ENCODE results near the gene ATP8A2. TPM values are rescaled to one million over a fixed set of nuclear protein-coding genes. Genes with fewer than 3 reads are reported as not detected.

ATP8A2 gene
- total and polyA plus RNA-seq, 10 of the 15 experiments (the other 5 are each of a cell fraction or from before 2014, with no cell fraction given) = 0.01 to 0.04 (median 0.04) TPM; not detected in 7

- no peak for DNase-seq (ENCODE audit: low read depth, low spot score)
- H2AFZ ChIP-seq (ENCODE audit: control insufficient read depth, low read depth, low read length) = no peak overlapping the region
- H3K9ac ChIP-seq (ENCODE audit: control insufficient read depth, insufficient read depth, low read length) = no peak overlapping the region
- 30% methylated on average over 5 of the region's 5 CpGs for WGBS (ENCODE audit: insufficient coverage, insufficient replicate concordance, low lambda C conversion rate, missing lambda C conversion rate)
- RAD21 ChIA-PET (ENCODE audit: unreplicated experiment) = no interaction called here
- ATAC-seq = no peak
- CTCF ChIA-PET = interaction anchor here (0.9 to 1.3 kb wide), 3 partner anchors 30 to 294 kb away, joined by 3 to 6 read pairs (median 3); no protein-coding TSS in a partner anchor
- no peaks in the 10 kb centered on the region for H3K36me3 ChIP-seq (ENCODE audit: control insufficient read depth in 2 of 2, insufficient read depth in 2 of 2, low read length in 1 of 2)
- no peaks in the 10 kb centered on the region for H3K79me2 ChIP-seq (ENCODE audit: control insufficient read depth, insufficient read depth, low read length)
- in situ Hi-C loops (cut with MboI) = loop anchor here (10.0 kb wide), 1 partner anchor 294 kb away; no protein-coding TSS in a partner anchor
- SMC1A ChIA-PET (ENCODE audit: uncharacterized antibody, unreplicated experiment) = no interaction called here
- H3K4me2 ChIP-seq (ENCODE audit: control insufficient read depth, insufficient read depth) = no peak overlapping the region
- BruUV-seq (replicated peaks) = no TSS peak
- no peak for FAIRE-seq
- no peaks in the 10 kb centered on the region for H3K4me1 ChIP-seq (ENCODE audit: control insufficient read depth, insufficient read depth, low read length)
- intact Hi-C loops (cut with micrococcal nuclease; ENCODE audit: unreplicated experiment) = loop anchor here (5.0 to 10.0 kb wide), 2 partner anchors 144 to 381 kb away; no protein-coding TSS in a partner anchor
- H3K27ac ChIP-seq (ENCODE audit: control insufficient read depth, insufficient read depth) = no peak overlapping the region
- POLR2A ChIA-PET = no interaction called here
- H3K4me3 ChIP-seq = no peak overlapping the region
- H3K9me3 ChIP-seq (replicated peaks; ENCODE audit: control insufficient read depth, insufficient read depth, low read length) = no peaks in the 10 kb centered on the region
- peaks cover 0 to 5% of the 10 kb centered on the region in 2 experiments; a peak in 1 of 4 replicates for H3K27me3 ChIP-seq (replicated peaks in 1 of 2; ENCODE audit: control insufficient read depth in 2 of 2, insufficient read depth in 2 of 2, low read length in 1 of 2)
- no peaks in the 10 kb centered on the region for H4K20me1 ChIP-seq (ENCODE audit: control insufficient read depth, insufficient read depth)
- TF ChIP-seq MTA3 (IDR thresholded peaks at IDR 0.05; ENCODE audit: borderline replicate concordance, low read length) (no peak), FOS (IDR thresholded peaks at IDR 0.05; ENCODE audit: borderline replicate concordance, extremely low read depth, insufficient read length) (no peak), E2F4 (IDR thresholded peaks at IDR 0.05; ENCODE audit: low read depth, low read length) (no peak), HDAC6 (IDR thresholded peaks at IDR 0.05; ENCODE audit: unreplicated experiment) (no peak), TARDBP (IDR thresholded peaks at IDR 0.05; ENCODE audit: borderline replicate concordance) (no peak), CHD2 (IDR thresholded peaks at IDR 0.05; ENCODE audit: borderline replicate concordance, low read depth, low read length) (no peak), EZH2 (IDR thresholded peaks at IDR 0.05; ENCODE audit: borderline replicate concordance, control insufficient read depth, low read depth, low read length) (no peak), TAF1 (IDR thresholded peaks at IDR 0.05; ENCODE audit: borderline replicate concordance, low read depth, low read length) (no peak), RAD21 (IDR thresholded peaks at IDR 0.05; ENCODE audit: insufficient read depth, low read depth, low read length) (no peak), REST (IDR thresholded peaks at IDR 0.05; ENCODE audit: low read depth, low read length) (no peak), TCF7 (IDR thresholded peaks at IDR 0.05; ENCODE audit: borderline replicate concordance) (no peak), NKRF (conservative IDR thresholded peaks at IDR 0.05) (no peak), WRNIP1 (IDR thresholded peaks at IDR 0.05; ENCODE audit: borderline replicate concordance, low read depth, low read length) (no peak), BACH1 (IDR thresholded peaks at IDR 0.05; ENCODE audit: borderline replicate concordance) (no peak), EGR1 (IDR thresholded peaks at IDR 0.05; ENCODE audit: borderline replicate concordance in 1 of 2, low read depth in 2 of 2, low read length in 2 of 2) (no peak)
Measured at GRCh38 chr13:25378528-25378927, 6.8 kb downstream of the ATP8A2 start.

Measured in GM12878 (cell line).